ENCODE data around the gene TRIP6.

Gene TRIP6

GRCh38 chr7:100888988-100889750, 22.0 kb downstream of the TRIP6 start, which contains the start of gene UFSP1:
Gene UFSP1, minus strand, starts transcription at chr7:100889715. Its CDS starts 444 bp downstream, at chr7:100889271.
- FAIRE-seq: no peak
- DNase-seq (ENCODE audit: low spot score): no peak

- no peak for FAIRE-seq
- no peak for DNase-seq (ENCODE audit: low spot score)
These were observed 23.7 kb downstream of the TRIP6 start for GRCh38 chr7:100890653-100891567.

GRCh38 chr7:100891568-100892247, 24.5 kb downstream of the TRIP6 start:
- peak; percentile 77 for DNase-seq (ENCODE audit: low spot score)
- peak; percentile 61 for FAIRE-seq

- no peak for FAIRE-seq
- no peak for DNase-seq (ENCODE audit: low spot score)
These were observed 25.5 kb downstream of the TRIP6 start for GRCh38 chr7:100892364-100893317.

- DNase-seq (ENCODE audit: low spot score): no peak
- no peak for FAIRE-seq
These were observed 26.2 kb downstream of the TRIP6 start for GRCh38 chr7:100893318-100893895.

- FAIRE-seq: peak; percentile 63
These were observed 26.9 kb downstream of the TRIP6 start for GRCh38 chr7:100893910-100894721.

GRCh38 chr7:100894860-100895700, 27.9 kb downstream of the TRIP6 start:
- DNase-seq (ENCODE audit: low spot score) (peak; percentile 76), FAIRE-seq (peak; percentile 63)

More at GRCh38 chr7:100893910-100894721, 26.9 kb downstream of the TRIP6 start:
- DNase-seq (ENCODE audit: low spot score): no peak

GRCh38 chr7:100895701-100895955, 28.4 kb downstream of the TRIP6 start, which contains the start of gene ACHE:
Gene ACHE, minus strand, starts transcription at chr7:100895888. Its CDS starts 1,656 bp downstream, at chr7:100894232.
- FAIRE-seq (peak; percentile 37), DNase-seq (ENCODE audit: low spot score) (no peak)

- DNase-seq (ENCODE audit: low spot score) (peak; percentile 88), FAIRE-seq (peak; percentile 94)
These were observed 29.0 kb downstream of the TRIP6 start for GRCh38 chr7:100895956-100896731.

- peak; percentile 81 for FAIRE-seq
- peak; percentile 72 for DNase-seq (ENCODE audit: low spot score)
These were observed 29.8 kb downstream of the TRIP6 start for GRCh38 chr7:100896732-100897608.

- no peak for DNase-seq (ENCODE audit: low spot score)
- FAIRE-seq: no peak
These were observed 30.7 kb downstream of the TRIP6 start for GRCh38 chr7:100897772-100898454.

GRCh38 chr7:100899432-100899831, 32.2 kb downstream of the TRIP6 start:
- FAIRE-seq: no peak
- no peak for DNase-seq (ENCODE audit: low spot score)

GRCh38 chr7:100900978-100901377, 33.8 kb downstream of the TRIP6 start:
- no peak for DNase-seq (ENCODE audit: low spot score)
- FAIRE-seq: no peak

GRCh38 chr7:100901921-100902332, 34.7 kb downstream of the TRIP6 start:
- FAIRE-seq (no peak), DNase-seq (ENCODE audit: low spot score) (no peak)

- DNase-seq (ENCODE audit: low spot score) (no peak), FAIRE-seq (no peak)
These were observed 35.5 kb downstream of the TRIP6 start for GRCh38 chr7:100902638-100903037.

- FAIRE-seq (no peak), DNase-seq (ENCODE audit: low spot score) (no peak)
These were observed 41.3 kb downstream of the TRIP6 start for GRCh38 chr7:100908512-100908911.

Data from urothelium cell line (cell line).